H4 (cell line): ENCODE results near the gene C17orf67. TPM values are rescaled to one million over a fixed set of nuclear protein-coding genes. Genes with fewer than 3 reads are reported as not detected.

ENCODE experiments used
- DNase-seq: peaks from one replicate; pipeline ENCODE4 v3.0.0-alpha.2; 2015; ENCODE audit warnings: low spot score
- total RNA-seq: library from RNA; depleted of rRNA; stranded (reverse); fragments of >200 nt; shearing (Covaris generic); gene quantifications from 2 replicates; pipeline ENCODE4 v1.2.3, GENCODE V29; 2014

C17orf67 gene
- total RNA-seq, 1 experiment from 2014 or later: 0.72 TPM

GRCh38 chr17:56808503-56808902 lies 25.2 kb downstream of the C17orf67 start:
- no peak for DNase-seq

DNA sequence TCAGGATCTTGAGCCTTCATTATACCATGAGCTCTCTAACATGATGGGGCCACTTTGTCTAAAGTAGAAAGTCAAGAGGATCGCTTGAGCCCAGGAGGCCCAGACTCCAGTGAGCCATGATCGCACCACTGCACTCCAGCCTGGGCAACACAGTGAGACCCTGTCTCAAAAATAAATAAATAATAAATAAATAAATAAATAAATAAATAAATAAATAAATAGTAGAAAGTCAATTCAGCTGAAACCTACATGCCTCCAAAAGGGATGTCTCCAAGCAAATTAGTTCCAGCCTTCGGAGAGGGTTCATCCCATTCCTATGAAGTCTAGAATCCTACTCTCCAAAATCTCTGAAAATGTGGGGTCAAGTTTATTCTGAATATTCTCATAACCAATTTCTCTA lies 26.0 kb downstream of the C17orf67 start:
- no peak for DNase-seq

DNA sequence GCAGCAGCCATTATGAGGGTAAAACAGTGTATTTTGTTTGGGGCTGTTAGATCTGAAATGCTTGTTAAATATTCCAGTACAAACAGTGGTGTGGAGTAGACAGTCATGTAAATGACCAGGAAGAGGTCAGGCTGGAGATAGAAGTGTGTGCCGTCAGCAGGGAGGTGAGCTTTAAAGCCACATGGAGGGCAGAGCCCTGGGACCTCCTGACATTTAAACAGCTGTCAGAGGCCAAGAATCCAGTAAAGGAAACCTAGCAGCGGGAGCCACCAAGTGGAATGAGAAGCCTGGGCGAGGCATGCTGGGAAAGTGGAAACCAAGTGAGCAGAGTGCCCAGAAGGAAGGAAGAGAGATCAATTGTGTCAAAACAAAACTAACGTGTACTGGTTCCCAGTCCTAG lies 26.8 kb downstream of the C17orf67 start:
- no peak for DNase-seq

- DNase-seq: no peak
These were observed 29.3 kb downstream of the C17orf67 start for GRCh38 chr17:56804454-56804853.

DNA sequence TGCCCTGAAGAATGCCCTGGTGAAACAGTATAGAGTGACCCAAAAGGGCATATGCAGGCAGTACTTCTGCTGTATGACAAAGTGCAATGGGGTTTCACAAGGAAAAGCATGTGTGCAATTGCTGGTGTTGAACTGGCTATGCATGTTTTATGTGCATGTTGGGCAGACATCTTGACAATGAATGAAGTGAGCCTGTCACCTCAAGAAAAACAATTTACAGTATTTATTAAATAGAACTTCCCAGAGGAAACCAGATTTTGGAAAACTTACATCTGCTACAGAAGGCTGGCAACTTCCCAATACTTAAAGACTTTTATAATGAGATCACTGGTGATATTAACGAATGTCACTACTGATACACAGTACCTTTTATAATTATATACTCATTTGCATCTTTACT lies 30.6 kb downstream of the C17orf67 start:
- DNase-seq: no peak

- no peak for DNase-seq
These were observed 32.1 kb downstream of the C17orf67 start for GRCh38 chr17:56801459-56802178.

DNA sequence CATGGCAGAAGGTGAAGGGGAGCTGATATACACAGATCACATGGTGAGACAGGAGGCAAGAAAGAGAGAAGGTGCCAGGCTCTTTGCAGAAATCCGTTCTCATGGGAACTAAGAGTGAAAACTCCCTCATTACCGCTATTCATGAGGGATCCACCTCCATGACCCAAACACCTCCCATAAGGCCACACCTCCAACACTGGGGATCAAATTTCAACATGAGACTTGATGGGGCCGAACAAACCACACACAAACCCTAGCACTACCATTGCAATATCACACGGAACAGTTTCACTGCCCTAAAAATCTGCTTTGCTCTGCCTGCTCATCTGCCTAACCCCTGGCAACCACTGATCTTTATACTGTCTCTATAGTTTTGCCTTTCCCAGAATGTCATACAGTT lies 34.8 kb downstream of the C17orf67 start:
- DNase-seq: peak; percentile 48

- no peak for DNase-seq
These were observed 37.2 kb downstream of the C17orf67 start for GRCh38 chr17:56796536-56796935.

DNA sequence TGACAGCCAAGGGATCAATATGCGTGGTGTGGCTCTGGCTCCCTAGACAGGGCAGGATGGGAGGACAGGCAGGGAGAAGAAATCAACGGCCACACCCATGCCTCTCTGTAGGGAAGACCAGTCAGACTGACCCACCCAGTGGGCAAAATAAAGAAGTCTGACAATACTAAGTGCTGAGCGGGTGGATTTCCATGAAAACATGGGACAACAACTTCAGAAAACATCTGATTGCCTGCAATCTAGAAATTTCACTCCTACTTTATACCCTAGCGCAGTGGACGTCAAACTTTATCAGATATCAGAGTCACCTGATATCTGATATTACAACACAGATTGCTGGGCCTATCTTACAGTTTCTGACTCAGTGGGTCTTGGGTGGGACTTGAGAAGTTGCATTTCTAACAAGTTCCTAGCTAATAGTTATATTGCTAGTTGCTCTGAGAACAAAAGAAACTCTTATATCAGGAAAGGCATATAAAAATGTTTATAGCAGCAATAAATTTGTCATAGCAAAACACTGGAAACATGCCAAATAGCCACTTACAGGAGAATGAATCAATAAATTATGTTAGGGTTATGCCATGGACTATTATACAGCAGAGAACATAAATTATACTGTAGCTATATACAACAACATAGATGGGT lies 38.4 kb downstream of the C17orf67 start:
- DNase-seq: no peak

- no peak for DNase-seq
These were observed 39.8 kb downstream of the C17orf67 start for GRCh38 chr17:56793957-56794356.

- DNase-seq: no peak
These were observed 40.2 kb downstream of the C17orf67 start for GRCh38 chr17:56793531-56793930.

DNA sequence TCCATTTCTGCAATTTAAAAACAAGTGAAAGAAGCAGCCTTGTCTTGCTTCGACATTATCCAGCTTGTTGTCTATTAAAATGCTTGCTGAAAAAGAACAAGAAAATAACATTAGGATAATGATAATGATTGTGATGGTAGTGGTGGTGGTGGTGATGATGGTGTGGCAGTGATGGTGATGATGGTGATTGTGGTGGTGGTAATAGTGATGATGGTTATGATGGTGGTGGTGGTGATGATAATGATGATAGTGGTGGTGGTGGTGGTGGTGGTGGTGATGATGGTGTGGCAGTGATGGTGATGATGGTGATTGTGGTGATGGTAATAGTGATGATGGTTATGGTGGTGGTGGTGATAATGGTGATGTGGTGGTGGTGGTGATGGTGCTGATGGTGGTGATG lies 41.5 kb downstream of the C17orf67 start:
- DNase-seq: no peak

DNA sequence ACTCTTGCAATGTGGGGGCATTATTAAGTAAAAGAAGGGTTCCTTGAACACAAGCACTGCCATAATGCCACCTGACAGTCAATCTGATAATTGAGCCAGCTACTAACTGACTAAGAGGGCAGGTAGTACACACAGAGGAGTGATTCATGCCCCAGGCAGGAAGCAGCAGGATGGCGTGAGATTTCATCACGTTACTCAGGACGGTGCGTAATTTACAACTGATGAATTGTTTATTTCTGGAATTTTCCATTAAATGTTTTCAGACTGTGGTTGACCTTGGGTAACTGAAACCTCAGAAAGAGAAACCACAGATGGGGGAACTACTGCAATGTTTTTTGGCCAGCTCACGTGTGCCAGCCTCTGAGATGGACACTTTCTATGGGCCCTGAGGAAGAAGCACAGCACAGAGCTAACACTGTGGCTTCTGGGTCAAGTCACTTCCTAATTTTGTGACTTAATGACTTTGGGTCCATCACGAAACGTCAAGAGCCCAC lies 46.7 kb downstream of the C17orf67 start:
- peak; percentile 99 for DNase-seq

DNA sequence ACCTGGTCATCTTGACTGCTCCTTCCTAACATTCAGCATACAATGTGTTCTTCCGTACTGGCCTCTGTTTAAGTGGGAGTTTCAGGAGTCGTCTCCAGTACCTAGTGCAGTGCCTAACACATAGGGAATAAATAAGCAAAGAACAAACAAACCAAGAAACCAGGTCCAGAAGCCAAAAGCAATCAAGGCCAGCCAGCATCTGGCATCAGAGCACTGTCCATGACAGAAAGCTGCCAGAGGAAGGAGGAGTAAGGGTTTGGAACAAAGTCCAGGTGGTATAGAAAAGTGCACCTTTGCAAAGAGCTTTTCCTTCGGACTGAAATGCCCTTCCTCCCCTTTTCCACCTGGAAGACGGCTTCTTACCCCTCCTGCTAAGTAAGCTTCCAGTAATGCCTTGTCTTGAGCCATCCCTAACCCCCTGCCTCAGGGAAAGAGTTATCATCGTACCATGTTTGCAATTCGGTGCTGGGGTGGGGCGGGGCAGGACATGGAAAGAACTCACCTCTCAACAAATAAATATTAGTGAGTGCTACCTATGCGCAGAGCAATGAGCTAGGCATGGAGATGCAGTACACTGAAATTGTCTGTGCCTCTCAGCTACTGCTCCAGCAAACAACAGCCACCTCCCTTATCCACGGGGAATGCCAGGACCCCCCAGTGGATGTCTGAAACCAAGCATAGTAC lies 47.6 kb downstream of the C17orf67 start:
- DNase-seq: no peak

DNA sequence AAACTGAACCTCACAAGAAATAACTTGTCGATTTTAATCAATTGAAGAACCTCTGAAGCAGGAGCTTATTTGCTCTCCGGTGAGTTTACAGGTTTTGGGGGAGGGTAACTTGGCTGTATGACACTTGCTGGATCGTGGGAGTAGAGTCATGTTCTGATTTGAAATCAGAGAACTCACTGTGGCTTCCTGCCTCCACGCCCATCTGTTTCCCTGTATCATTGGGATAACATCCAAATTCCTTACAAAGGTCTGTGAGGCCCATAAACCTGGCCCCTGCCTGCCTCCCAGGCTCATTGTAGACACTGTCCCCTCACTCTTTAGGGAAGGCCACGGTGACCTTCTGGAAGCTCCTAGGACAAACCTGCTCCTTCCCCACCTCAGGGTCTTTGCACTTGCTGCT lies 48.3 kb downstream of the C17orf67 start:
- no peak for DNase-seq

DNA sequence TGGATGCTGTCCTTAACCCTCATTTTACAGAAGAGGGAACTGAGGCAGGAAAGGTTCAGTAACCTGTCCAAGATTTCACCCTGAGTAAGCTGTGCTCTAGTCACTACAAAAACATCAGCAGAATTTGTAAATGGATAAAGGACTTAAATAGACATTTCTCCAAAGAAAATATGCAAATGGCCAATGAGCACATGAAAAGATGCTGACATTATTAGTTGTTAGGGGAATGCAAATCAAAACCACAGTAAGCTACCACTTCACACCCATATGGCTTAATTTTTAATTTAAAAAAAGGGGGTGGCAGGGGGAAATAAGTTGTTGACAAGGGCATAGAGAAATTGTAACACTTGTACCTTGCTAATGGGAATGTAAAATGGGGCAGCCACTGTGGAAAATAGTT lies 51.4 kb downstream of the C17orf67 start:
- no peak for DNase-seq

DNA sequence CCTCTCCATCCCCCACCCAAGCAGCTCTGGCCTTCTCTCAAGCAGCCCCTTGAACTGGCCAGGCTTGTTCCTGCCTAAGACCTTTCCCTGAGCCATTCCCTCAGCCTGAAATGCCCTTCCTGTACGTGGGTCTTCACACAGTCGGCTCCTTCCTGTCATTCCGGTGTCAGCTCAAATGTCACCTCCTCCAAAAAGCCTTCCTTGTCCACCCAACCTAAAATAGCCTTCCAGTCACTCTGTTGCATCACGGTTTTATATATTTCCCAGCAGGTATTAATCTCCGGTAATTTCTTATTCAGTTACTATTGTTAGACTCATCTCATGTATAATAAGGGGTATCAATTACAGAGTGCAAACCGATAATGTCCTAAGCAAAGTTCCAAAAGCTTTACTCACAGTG lies 51.8 kb downstream of the C17orf67 start:
- no peak for DNase-seq

DNA sequence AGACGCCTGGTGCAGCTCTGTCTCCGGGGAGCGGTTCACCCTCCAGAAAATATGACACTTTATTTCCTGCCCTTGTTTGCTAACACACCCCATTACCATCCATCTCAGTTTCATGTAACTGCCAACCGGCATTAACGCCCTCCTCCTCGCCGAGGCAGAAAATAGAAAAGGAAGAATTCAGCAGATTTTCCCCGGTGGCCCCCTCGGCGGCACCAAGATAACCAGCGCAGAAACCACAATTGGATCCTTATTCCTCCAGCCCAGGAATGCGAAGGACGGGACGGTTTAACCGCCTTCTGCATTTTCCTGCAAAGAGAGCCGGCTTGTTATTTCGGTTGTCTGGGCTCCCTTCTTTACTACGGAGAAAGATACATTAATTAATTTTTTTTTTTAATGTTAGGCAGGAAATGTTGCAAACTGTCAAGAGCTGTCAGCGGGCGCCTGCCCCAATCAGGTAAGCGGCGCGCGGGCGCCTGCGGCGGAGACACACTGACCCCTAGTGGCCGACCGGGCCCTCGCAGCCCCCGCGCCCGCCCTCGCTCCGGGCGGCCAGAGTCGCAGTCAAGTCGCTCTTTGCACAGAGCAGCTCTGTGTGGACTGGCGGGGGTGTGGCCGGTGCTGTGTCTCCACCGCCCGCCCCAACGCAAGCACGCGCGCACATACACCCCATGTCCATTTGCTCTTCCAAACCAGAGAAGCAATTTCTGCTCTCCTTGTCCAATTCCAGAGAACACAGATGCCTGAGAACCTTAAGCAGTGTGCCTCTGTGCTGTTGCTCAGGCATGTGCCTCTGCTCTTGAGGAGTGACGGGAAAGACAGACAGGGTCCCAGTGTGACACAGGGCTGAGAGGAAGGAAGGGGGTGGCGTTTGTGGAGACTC lies 53.6 kb downstream of the C17orf67 start:
- DNase-seq: peak; percentile 67

DNA sequence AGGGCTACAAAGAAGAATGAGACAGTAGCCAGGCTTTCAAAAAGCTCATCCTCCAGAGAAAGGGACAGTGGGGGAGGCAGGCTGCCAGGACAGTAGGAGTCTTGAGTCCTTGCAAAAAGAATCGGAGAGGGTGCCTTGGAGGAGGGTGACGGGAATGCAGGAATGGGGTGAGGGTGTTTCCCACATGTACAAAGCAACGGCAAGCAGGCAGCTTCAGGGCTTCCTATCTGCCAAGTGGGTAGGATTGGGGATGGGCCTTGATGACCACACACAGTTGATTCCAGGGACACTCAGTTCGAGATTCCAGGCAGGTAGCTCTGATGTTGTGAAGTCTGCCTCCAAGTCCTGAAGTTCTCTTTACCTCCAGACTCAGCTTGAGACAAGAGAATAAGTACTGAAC lies 54.4 kb downstream of the C17orf67 start:
- DNase-seq: no peak

- no peak for DNase-seq
These were observed 54.8 kb downstream of the C17orf67 start for GRCh38 chr17:56778898-56779297.

DNA sequence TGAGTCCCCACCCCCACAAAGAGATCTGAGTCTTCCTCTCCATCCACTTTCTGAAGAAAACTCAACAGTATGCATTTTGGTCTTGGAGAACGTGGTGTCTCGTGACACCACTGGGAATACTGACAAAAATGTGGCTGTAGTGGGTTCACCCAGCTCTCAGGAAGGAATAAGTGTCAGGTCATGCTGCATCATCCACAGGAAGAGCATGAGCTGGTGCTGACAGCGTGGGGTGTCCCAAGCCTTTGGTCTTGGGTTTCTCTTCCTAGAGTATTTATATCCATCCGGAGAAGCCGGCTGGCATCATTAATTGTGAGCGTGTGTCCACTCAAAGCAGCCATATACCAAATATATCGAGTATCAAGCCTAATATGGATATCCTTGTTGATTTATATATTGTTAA lies 55.9 kb downstream of the C17orf67 start:
- DNase-seq: no peak

- no peak for DNase-seq
These were observed 59.1 kb downstream of the C17orf67 start for GRCh38 chr17:56774650-56775049.
